GM21528 (cell line): Measurements from ENCODE around the gene TCL1B.
"Not testable (repeated sequence)": the region's sequence is repeated elsewhere in the genome, so short reads cannot be mapped to it uniquely, and the experiment has no call there.

ENCODE experiments used
- ATAC-seq: cut with Tn5 transposase; IDR thresholded peaks from one replicate; pipeline ENCODE4 v1.9.1; 2021; ENCODE audit warnings: mild to moderate bottlenecking, moderate library complexity; ENCODE audit not compliant: unreplicated experiment, low FRiP score

TCL1B gene

DNA sequence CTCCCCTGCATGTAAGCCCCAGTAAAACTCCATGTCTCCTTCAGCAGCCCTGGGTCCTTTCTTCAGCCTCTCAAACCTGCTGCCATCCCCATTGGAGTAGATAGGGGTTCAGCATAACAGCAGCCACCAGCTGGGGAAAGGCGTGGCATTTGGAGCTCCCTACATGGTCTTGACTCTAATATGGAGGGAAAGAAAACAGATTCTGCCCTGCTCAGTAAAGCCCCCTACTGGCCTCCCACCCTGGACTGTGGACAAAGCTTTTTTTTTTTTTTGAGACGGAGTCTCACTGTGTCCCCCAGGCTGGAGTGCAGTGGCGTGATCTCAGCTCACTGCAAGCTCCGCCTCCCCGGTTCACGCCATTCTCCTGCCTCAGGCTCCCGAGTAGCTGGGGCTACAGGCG, 20.7 kb upstream of the TCL1B start:
- ATAC-seq, result not testable (repeated sequence)

DNA sequence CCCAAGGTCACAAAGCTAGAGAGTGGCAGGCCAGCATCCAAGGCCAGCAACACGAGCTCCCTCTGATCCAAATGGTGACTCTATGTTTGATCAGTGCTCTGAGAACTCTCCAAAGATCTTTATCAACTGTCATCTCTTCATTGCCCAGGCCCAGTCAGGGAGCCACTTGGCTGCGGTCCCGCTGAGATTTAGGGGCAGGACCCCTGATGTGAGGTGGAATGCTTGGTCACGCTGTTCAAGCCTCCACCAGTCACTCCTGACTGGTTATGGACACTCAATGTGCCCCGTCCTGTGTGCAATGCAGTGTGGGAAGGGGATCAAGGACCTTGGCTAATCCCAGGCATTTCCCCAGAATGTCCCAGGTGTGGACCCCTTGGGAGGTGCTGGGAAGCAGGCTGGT, 19.8 kb upstream of the TCL1B start:
- no peak for ATAC-seq

- no peak for ATAC-seq
Measured at GRCh38 chr14:95667249-95667693, 19.0 kb upstream of the TCL1B start.

DNA sequence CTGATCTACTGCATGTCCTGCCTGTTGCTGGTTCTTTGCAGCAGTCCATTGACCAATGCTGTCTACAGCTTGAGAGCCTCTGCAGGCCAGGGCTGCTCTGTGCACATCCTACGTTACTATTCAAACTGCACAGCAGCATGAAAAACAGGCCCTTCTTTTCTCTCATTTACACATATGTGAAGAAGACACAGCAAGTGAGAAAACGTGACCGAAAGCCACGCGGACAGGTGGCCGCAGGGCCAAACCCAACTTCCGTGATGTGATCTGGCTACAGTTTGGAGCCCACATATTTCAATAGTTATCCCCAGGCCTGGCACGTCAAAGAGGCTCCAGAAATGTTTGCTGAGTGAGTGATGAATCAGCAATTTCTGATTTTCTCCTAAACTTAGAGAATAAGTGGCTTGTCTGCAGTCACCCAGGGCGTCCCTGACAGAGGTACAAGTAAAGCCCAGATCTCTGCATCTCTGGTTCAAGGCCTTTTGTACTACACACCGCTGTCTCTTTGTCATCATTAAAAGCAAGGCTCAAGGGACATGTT, 17.9 kb upstream of the TCL1B start:
- no peak for ATAC-seq

- ATAC-seq, result no peak
Measured at GRCh38 chr14:95674613-95675012, 11.6 kb upstream of the TCL1B start.

DNA sequence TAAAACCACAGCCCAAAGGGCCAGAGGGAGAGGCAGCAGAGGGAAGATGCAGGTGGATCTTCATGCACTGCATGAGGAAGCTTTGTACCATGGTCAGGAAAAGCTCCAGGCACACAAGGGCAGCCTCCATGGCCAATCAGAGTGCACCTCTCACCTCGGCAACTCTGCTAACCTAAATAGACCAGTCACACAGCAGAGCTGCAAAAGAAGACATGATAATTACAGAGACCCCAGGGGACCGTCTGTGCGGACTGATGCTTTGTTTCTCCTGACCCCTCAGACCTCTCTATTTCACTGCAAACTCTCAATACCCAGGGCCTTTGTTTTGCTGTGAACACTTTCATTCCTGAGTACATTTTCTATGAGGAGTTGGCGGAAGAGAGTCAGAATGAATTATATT, 10.7 kb upstream of the TCL1B start:
- no peak for ATAC-seq

GRCh38 chr14:95677179-95677835, 8.9 kb upstream of the TCL1B start:
- no peak for ATAC-seq

GRCh38 chr14:95679148-95679815, 6.9 kb upstream of the TCL1B start:
- ATAC-seq, result no peak

DNA sequence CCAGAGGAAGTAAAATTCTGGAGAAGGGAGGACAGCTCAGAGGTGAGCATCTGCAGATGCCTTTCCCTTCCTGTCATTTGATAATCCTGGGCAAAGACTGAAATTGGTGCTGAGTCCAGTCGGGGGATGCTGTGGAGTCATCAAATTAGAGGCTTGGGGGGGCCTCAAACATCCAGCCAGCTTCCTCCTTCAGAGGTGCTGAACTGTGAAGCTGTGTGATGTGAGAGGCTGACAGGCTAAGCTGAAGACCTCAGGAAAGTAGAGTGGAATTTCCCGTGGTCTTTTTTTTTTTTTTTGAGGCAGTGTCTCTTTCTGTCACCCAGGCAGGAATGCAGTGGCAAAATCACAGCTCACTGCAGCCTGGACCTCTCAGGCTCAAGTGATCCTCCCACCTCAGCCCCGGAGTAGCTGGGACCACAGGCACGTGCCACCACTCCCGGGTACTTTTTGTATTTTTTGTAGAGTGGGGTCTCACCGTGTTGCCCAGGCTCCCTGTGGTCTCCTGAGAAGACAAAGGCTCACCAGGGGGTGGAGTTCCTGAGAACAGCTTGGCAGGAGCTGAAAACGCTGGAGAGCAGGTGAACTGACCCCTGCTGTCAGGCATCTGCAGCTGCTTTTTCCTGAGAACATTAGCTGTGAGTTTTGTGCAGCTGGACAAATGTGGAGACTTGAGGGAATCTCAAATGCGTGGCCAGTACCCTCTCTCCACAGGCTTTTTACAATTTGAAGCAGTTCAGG, 6.1 kb upstream of the TCL1B start:
- ATAC-seq, result no peak

DNA sequence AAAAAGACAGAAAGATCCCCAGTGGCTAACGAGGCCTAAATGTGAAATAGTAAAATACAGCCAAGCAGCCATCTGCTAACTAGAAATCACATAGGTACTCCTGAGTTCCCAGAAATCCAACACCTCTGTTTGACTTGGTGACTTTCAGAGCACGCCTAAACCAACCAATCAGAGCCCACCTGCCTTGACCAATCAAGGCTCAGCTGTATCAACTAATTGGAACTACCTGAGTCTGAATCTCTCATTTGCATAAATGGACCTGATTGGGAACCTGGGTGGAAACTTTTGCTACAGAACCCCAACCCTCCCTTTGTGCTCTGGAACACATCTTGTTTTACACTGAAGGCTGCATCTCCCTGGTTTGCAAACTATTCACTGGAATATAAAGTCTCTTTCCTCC, 5.1 kb upstream of the TCL1B start:
- ATAC-seq, result no peak

DNA sequence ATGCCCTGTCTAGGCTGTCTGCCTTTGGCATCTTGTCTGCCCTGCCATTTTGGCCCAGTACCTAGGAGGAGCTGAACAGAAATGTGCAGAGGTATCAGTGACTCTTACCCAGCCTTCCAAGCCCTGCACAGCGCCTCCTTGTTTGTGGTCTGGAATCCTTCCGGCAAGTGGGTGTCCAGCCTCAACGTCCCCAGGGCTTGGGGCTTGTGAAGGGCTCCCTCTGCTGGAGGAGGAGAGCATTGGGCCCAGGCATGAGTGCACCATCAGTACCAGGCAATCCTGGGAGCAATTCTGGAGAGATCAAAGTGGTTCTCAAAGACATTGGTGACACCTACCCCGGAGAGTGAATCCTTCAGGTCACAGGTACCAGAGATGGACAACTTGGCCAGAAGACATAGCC, 2.4 kb upstream of the TCL1B start:
- no peak for ATAC-seq

DNA sequence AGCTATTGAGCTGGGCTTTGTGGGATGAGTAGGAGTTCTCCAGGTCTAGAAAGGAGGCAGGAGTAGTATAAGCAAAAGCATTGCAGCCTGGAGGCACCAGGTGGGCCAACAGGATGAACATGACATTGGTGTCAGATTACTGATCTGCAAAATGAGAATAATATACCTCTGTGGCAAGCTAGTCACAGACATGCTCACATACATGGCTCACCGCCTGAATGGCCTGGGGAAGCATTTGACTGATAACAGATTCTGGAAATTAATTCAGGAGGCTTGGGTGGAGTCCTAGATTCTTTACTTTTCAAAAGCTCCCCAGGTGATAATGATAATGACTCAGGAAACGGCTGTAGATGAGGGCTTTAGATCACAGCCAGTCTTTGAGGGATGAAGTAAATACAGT, 709 bp downstream of the TCL1B start:
- ATAC-seq, result no peak

DNA sequence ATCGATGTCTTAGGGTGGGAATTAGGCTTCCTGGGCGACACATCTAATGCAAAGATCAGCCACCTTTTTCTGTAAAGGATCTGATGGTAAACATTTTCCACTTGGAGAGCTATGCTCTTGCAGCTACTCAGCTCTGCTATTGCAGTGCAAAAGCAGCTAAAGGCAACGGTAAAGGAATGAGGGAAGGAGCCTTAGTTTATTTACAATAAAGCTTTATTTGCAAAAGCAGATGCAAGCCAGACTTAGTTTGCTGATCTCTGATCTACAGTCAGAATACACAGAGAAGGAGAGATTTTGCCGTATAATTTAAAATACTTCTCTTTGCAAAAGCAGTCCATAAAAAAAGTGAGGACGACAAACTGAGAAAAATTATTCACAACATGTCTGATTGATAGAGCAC, 3.2 kb downstream of the TCL1B start:
- no peak for ATAC-seq

- ATAC-seq, result no peak
Measured at GRCh38 chr14:95690815-95691214, 4.6 kb downstream of the TCL1B start.

DNA sequence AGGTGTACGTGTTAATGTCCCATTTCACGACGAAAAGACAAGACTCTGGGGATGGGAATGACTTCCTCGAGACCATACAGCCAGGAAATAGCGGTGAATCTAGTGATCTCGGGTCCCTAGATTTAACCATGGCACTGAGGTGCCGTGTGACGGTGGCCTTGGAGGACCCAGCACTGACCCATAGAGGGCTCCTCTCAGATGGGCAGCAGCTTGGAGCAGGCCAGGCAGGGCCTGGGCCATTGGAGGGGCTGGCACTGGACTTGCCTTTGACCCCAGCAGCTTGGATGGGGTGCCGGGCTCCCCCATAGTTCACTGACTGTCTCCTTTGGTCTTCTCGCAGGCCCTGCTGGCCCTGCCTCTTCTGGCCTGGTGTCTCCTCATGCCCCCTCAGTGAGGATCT, 5.4 kb downstream of the TCL1B start:
- ATAC-seq, result no peak

- no peak for ATAC-seq
Measured at GRCh38 chr14:95692109-95692508, 5.9 kb downstream of the TCL1B start.

GRCh38 chr14:95695051-95695450, 8.8 kb downstream of the TCL1B start:
- ATAC-seq, result no peak

- ATAC-seq, result no peak
Measured at GRCh38 chr14:95695913-95696312, 9.7 kb downstream of the TCL1B start.

DNA sequence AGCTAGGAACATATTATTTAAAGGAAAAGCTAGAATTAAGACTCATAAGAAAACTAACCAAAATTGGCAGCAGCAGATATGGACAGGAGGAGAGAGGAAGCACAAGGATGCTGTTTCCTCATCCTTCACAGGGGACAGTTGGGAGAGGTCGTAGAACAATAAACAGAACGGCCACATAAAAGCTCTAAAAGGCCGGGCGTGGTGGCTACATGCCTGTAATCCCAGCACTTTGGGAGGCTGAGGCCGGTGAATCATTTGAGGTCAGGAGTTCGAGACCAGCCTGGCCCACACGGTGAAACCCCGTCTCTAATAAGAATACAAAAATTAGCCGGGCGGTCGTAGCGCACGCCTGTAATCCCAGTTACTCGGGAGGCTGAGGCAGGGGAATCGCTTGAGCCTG, 10.5 kb downstream of the TCL1B start:
- no peak for ATAC-seq

- peak; percentile 57 for ATAC-seq
Measured at GRCh38 chr14:95697764-95698163, 11.5 kb downstream of the TCL1B start.

- ATAC-seq, result no peak
Measured at GRCh38 chr14:95698287-95698686, 12.1 kb downstream of the TCL1B start.
